DND-41 (cell line): ENCODE results near the gene TMEM106C.

Source experiments
- ATAC-seq: fragments of 200-7000 bp; cut with Tn5 transposase; 3 replicates; pipeline ENCODE4 v1.9.1; 2021; ENCODE audit warnings: low read depth; ENCODE audit not compliant: insufficient read depth
- DNase-seq: peaks from one replicate; pipeline ENCODE4 v3.0.0-alpha.2; 2020
- H2AFZ ChIP-seq: 2 replicates; pipeline ENCODE4 v1.6.0; 2012; ENCODE audit warnings: low read depth, low read length
- H3K27ac ChIP-seq: 2 replicates; pipeline ENCODE4 v1.5.1; 2012; ENCODE audit warnings: low read length, inconsistent platforms
- H3K27me3 ChIP-seq: fragments of 200-600 bp; sonication (generic); 2 replicates; pipeline ENCODE4 v1.6.0; 2012; ENCODE audit warnings: low read length, mild to moderate bottlenecking, inconsistent platforms; ENCODE audit not compliant: insufficient read depth, poor library complexity
- H3K36me3 ChIP-seq: 2 replicates; pipeline ENCODE4 v1.5.1; 2012; ENCODE audit warnings: low read length, inconsistent platforms; ENCODE audit not compliant: insufficient read depth
- H3K4me1 ChIP-seq: 2 replicates; pipeline ENCODE4 v1.5.1; 2012; ENCODE audit warnings: mild to moderate bottlenecking, low read length; ENCODE audit not compliant: insufficient read depth
- H3K4me2 ChIP-seq: 2 replicates; pipeline ENCODE4 v1.6.0; 2012; ENCODE audit warnings: mild to moderate bottlenecking, moderate library complexity, low read length, inconsistent platforms; ENCODE audit not compliant: insufficient read depth
- H3K4me3 ChIP-seq, 2 experiments: fragments of 200-600 bp in 1 of 2; shearing (Covaris generic) in 1 of 2; 2 replicates each; pipeline ENCODE4 v1.5.1; 2012 to 2016; ENCODE audit warnings: inconsistent platforms in 2 of 2, low read length in 2 of 2, mild to moderate bottlenecking in 2 of 2, low read depth in 1 of 2, moderate library complexity in 1 of 2
- H3K79me2 ChIP-seq: 2 replicates; pipeline ENCODE4 v1.6.0; 2012; ENCODE audit warnings: low read length, inconsistent platforms; ENCODE audit not compliant: insufficient read depth
- H3K9ac ChIP-seq: 2 replicates; pipeline ENCODE4 v1.6.0; 2012; ENCODE audit warnings: low read depth, mild to moderate bottlenecking, inconsistent platforms, low read length, moderate library complexity
- H3K9me3 ChIP-seq: 2 replicates; pipeline ENCODE4 v1.5.1; 2012; ENCODE audit warnings: low read length, moderate library complexity, mild to moderate bottlenecking, inconsistent platforms; ENCODE audit not compliant: insufficient read depth, severe bottlenecking
- H4K20me1 ChIP-seq: 2 replicates; pipeline ENCODE4 v1.6.0; 2012; ENCODE audit warnings: low read length; ENCODE audit not compliant: insufficient read depth
- EZH2 ChIP-seq: IDR thresholded peaks from 3 replicates; pipeline ENCODE4 v1.6.1; 2012; ENCODE audit warnings: borderline replicate concordance, low read depth, mild to moderate bottlenecking, moderate library complexity, low read length, inconsistent platforms; ENCODE audit not compliant: severe bottlenecking
- TF ChIP-seq, protein P1 (sequence below): IDR thresholded peaks from 2 replicates; pipeline ENCODE4 v1.5.1; 2012; ENCODE audit warnings: borderline replicate concordance, low read length, moderate library complexity, mild to moderate bottlenecking; ENCODE audit not compliant: poor library complexity, severe bottlenecking; ENCODE audit errors: extremely low read depth

The TMEM106C gene

DNA sequence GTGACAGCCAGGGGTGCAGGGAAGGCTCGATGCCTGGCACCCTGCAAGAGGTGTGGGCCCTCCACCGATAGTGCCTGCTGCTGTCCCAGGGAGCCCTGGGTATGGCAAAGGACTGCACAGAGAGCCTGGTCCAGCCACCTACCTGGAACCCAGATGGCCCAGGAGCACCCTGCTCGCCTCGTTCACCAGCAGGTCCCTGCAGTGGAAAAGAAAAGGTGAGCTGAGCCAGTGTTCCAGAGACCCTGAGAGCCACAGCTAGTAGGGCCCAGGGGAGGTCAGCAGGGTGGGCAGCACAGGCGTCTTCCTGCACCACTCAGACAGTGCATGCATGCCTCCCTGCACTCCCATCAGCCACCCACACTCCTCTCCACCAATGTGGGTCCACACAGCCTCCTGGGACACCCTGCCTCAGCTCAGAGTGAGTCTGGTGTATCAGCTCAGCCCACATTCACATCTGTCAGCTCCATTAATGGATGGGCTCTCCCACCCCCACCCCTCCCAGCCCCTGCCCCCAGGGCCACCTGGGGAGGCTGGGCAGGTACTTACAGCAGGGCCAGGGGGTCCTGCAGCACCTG lies 20.2 kb downstream of the TMEM106C start:
- DNase-seq (no peak), ATAC-seq (no peak)
- Histone ChIP-seq H4K20me1 (peaks cover 3% of the 10 kb centered on the region; the same call in 1 of the 2 replicates), H3K27ac (no peak overlapping the region), H3K4me2 (no peak overlapping the region), H3K9me3 (no peaks in the 10 kb centered on the region), H2AFZ (no peak overlapping the region), H3K79me2 (no peaks in the 10 kb centered on the region), H3K4me1 (no peaks in the 10 kb centered on the region), H3K36me3 (no peaks in the 10 kb centered on the region), H3K27me3 (peaks cover 2% of the 10 kb centered on the region), H3K4me3 (no peak overlapping the region), H3K9ac (no peak overlapping the region)
- TF ChIP-seq EZH2: no peak
- TF ChIP-seq, protein P1, sequence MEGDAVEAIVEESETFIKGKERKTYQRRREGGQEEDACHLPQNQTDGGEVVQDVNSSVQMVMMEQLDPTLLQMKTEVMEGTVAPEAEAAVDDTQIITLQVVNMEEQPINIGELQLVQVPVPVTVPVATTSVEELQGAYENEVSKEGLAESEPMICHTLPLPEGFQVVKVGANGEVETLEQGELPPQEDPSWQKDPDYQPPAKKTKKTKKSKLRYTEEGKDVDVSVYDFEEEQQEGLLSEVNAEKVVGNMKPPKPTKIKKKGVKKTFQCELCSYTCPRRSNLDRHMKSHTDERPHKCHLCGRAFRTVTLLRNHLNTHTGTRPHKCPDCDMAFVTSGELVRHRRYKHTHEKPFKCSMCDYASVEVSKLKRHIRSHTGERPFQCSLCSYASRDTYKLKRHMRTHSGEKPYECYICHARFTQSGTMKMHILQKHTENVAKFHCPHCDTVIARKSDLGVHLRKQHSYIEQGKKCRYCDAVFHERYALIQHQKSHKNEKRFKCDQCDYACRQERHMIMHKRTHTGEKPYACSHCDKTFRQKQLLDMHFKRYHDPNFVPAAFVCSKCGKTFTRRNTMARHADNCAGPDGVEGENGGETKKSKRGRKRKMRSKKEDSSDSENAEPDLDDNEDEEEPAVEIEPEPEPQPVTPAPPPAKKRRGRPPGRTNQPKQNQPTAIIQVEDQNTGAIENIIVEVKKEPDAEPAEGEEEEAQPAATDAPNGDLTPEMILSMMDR: no peak

DNA sequence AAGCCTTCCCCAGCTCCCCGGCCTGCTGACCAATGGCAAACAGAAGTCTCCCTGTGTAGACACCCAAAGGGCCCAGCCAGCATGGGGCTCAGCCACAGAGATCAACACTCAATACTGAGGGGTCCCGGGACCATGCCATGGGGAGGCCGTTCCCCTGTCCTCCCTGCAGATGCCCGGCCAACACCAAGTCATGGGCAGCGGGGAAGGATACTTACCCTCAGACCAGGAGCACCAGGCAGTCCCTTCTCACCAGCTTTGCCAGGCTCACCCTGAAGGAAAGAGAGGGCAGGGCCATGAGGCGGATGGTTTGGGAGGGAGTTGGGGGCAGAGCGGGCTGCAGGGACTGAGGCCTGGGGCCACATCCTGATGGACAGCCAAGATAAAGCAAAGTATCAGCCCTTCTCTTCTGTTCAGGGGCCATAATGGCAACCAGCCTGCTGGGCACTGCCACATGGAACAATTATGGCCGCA lies 21.0 kb downstream of the TMEM106C start:
- TF ChIP-seq EZH2: no peak
- TF ChIP-seq, protein P1: no peak

DNA sequence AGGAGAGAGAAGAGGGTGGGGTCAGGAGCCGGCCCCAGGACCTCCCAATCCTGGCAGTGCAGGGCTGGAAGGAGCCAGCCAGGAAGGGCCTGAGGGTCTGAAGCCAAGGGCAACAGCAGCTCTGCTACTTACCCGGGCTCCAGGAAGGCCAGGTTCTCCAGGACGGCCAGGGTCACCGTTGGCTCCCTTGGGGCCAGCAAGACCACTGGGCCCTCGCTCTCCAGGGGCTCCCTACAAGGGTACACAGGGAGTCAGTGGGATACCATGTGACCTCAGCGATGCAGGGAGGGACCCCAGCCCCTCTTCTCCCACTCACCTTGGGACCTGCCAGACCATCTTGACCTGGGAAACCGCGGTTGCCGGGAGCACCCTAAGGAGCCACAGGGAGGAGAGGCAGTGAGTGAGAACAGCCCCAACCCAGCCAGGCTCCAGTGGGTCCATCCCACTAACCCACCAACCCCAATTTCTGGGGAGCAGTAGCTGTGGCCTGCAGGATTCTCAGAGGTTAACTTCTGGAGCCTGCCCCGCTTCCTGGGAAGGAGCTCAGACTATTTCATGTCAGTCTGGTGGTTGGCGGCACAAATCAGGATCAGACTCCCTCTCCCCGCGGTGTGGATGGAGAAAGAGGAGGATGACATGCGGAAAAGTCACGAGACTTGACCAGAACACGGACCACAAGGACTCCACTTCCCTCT lies 22.3 kb downstream of the TMEM106C start:
- peaks cover 6% of the 10 kb centered on the region for H4K20me1 ChIP-seq
- no peaks in the 10 kb centered on the region for H3K36me3 ChIP-seq
- ATAC-seq (no peak), DNase-seq (no peak)
- H3K79me2 ChIP-seq: no peaks in the 10 kb centered on the region
- TF ChIP-seq, protein P1: no peak
- TF ChIP-seq EZH2: no peak
- H3K9ac ChIP-seq: no peak overlapping the region
- no peak overlapping the region for H3K27ac ChIP-seq
- peaks cover 14% of the 10 kb centered on the region for H3K4me1 ChIP-seq
- no peak overlapping the region for H3K4me3 ChIP-seq
- H3K9me3 ChIP-seq: no peaks in the 10 kb centered on the region
- peaks cover 2% of the 10 kb centered on the region for H3K27me3 ChIP-seq
- H2AFZ ChIP-seq: no peak overlapping the region
- H3K4me2 ChIP-seq: no peak overlapping the region

More for the DNA sequence above, 21.0 kb downstream of the TMEM106C start:
- Histone ChIP-seq H3K4me1 (peaks cover under 1% of the 10 kb centered on the region; the same call in 1 of the 2 replicates), H3K79me2 (no peaks in the 10 kb centered on the region), H3K27me3 (peaks cover 2% of the 10 kb centered on the region), H2AFZ (no peak overlapping the region), H3K36me3 (no peaks in the 10 kb centered on the region), H3K4me2 (no peak overlapping the region), H3K27ac (no peak overlapping the region), H3K9ac (no peak overlapping the region), H3K4me3 (no peak overlapping the region), H3K9me3 (no peaks in the 10 kb centered on the region), H4K20me1 (peaks cover 3% of the 10 kb centered on the region; the same call in 1 of the 2 replicates)
- DNase-seq (no peak), ATAC-seq (no peak)
